OCI-LY1 (cell line): ENCODE measurements around the gene UCMA.

ENCODE experiments used
- H2AFZ ChIP-seq: fragments of 200-600 bp; sonication (generic), shearing (Covaris generic); 2 replicates; pipeline ENCODE4 v1.6.0; 2014; ENCODE audit warnings: antibody characterized with exemption, mild to moderate bottlenecking, low read length
- H3F3A ChIP-seq: fragments of 200-600 bp; sonication (generic), shearing (Covaris generic); 2 replicates; pipeline ENCODE4 v1.6.0; 2014; ENCODE audit warnings: mild to moderate bottlenecking, antibody characterized with exemption, low read length, moderate library complexity; ENCODE audit not compliant: insufficient read depth
- H3K27ac ChIP-seq: fragments of 200-600 bp; sonication (generic); 2 replicates; pipeline ENCODE4 v1.5.1; 2014; ENCODE audit warnings: low read length, mixed run types, mild to moderate bottlenecking, low read depth; ENCODE audit not compliant: poor library complexity, severe bottlenecking
- H3K27me3 ChIP-seq: fragments of 200-600 bp; sonication (generic); 2 replicates; pipeline ENCODE4 v1.6.0; 2014; ENCODE audit warnings: antibody characterized with exemption, mild to moderate bottlenecking, low read length, moderate library complexity; ENCODE audit not compliant: insufficient read depth
- H3K36me3 ChIP-seq: fragments of 200-600 bp; sonication (generic); 2 replicates; pipeline ENCODE4 v1.6.1; 2014; ENCODE audit warnings: mild to moderate bottlenecking, antibody characterized with exemption, low read length, moderate library complexity, mixed read lengths; ENCODE audit not compliant: insufficient read depth
- H3K4me1 ChIP-seq: fragments of 200-600 bp; sonication (generic); 2 replicates; pipeline ENCODE4 v1.5.1; 2014; ENCODE audit warnings: mild to moderate bottlenecking, low read length, moderate library complexity; ENCODE audit not compliant: insufficient read depth, severe bottlenecking
- H3K4me2 ChIP-seq: fragments of 200-600 bp; sonication (generic), shearing (Covaris generic); 2 replicates; pipeline ENCODE4 v1.6.1; 2014; ENCODE audit warnings: low read length
- H3K4me3 ChIP-seq: fragments of 200-600 bp; sonication (generic); 2 replicates; pipeline ENCODE4 v1.5.1; 2014; ENCODE audit warnings: low read length, low read depth, mild to moderate bottlenecking, mixed read lengths; ENCODE audit not compliant: poor library complexity, severe bottlenecking
- H3K79me2 ChIP-seq: fragments of 200-600 bp; shearing (Covaris generic); 2 replicates; pipeline ENCODE4 v1.6.1; 2016; ENCODE audit warnings: mixed run types, low read length, mixed read lengths; ENCODE audit not compliant: insufficient read depth
- H3K9ac ChIP-seq: fragments of 200-600 bp; sonication (generic), shearing (Covaris generic); 2 replicates; pipeline ENCODE4 v1.6.1; 2014; ENCODE audit warnings: mild to moderate bottlenecking, low read length, mixed read lengths
- H3K9me2 ChIP-seq: fragments of 200-600 bp; sonication (generic), shearing (Covaris generic); 2 replicates; pipeline ENCODE4 v1.6.1; 2014; ENCODE audit warnings: low read depth, mild to moderate bottlenecking, low read length, mixed read lengths
- H3K9me3 ChIP-seq: fragments of 200-600 bp; shearing (Covaris generic); 2 replicates; pipeline ENCODE4 v1.6.1; 2014; ENCODE audit warnings: low read length, mixed read lengths
- H4K20me1 ChIP-seq: fragments of 200-600 bp; sonication (generic), shearing (Covaris generic); 2 replicates; pipeline ENCODE4 v1.6.0; 2016; ENCODE audit warnings: mild to moderate bottlenecking, low read length; ENCODE audit not compliant: insufficient read depth
- EZH2 ChIP-seq: fragments of 200-600 bp; sonication (generic), shearing (Covaris generic); IDR thresholded peaks from 2 replicates; pipeline ENCODE4 v1.8.0; 2017; ENCODE audit warnings: borderline replicate concordance, mixed run types, mild to moderate bottlenecking, antibody characterized with exemption, low read length, moderate library complexity, mixed read lengths
- TF ChIP-seq, protein P1 (sequence below): fragments of 200-600 bp; sonication (generic), shearing (Covaris generic); IDR thresholded peaks from 2 replicates; pipeline ENCODE4 v1.5.1; 2017; ENCODE audit warnings: mild to moderate bottlenecking, antibody characterized with exemption, low read length, moderate library complexity, mixed read lengths

UCMA gene

GRCh38 chr10:13225601-13226000 lies 8.6 kb downstream of the UCMA start:
- H3K9me3 ChIP-seq: no peaks in the 10 kb centered on the region
- H3K79me2 ChIP-seq: no peaks in the 10 kb centered on the region
- H3K9ac ChIP-seq: no peak overlapping the region
- TF ChIP-seq EZH2: no peak
- TF ChIP-seq, protein P1, sequence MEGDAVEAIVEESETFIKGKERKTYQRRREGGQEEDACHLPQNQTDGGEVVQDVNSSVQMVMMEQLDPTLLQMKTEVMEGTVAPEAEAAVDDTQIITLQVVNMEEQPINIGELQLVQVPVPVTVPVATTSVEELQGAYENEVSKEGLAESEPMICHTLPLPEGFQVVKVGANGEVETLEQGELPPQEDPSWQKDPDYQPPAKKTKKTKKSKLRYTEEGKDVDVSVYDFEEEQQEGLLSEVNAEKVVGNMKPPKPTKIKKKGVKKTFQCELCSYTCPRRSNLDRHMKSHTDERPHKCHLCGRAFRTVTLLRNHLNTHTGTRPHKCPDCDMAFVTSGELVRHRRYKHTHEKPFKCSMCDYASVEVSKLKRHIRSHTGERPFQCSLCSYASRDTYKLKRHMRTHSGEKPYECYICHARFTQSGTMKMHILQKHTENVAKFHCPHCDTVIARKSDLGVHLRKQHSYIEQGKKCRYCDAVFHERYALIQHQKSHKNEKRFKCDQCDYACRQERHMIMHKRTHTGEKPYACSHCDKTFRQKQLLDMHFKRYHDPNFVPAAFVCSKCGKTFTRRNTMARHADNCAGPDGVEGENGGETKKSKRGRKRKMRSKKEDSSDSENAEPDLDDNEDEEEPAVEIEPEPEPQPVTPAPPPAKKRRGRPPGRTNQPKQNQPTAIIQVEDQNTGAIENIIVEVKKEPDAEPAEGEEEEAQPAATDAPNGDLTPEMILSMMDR: no peak
- no peak overlapping the region for H3K4me3 ChIP-seq
- no peaks in the 10 kb centered on the region for H3K9me2 ChIP-seq
- no peak overlapping the region for H2AFZ ChIP-seq
- H3K4me2 ChIP-seq: no peak overlapping the region
- no peaks in the 10 kb centered on the region for H3K27me3 ChIP-seq
- H4K20me1 ChIP-seq: no peaks in the 10 kb centered on the region
- no peaks in the 10 kb centered on the region for H3F3A ChIP-seq
- no peaks in the 10 kb centered on the region for H3K36me3 ChIP-seq
- no peak overlapping the region for H3K27ac ChIP-seq
- H3K4me1 ChIP-seq: no peaks in the 10 kb centered on the region

- Histone ChIP-seq H3K4me1 (no peaks in the 10 kb centered on the region), H3K9me2 (no peaks in the 10 kb centered on the region), H4K20me1 (no peaks in the 10 kb centered on the region), H3K36me3 (no peaks in the 10 kb centered on the region), H3K27me3 (no peaks in the 10 kb centered on the region), H3K79me2 (no peaks in the 10 kb centered on the region), H3K4me2 (no peak overlapping the region), H3K9me3 (no peaks in the 10 kb centered on the region), H3K27ac (no peak overlapping the region), H2AFZ (no peak overlapping the region), H3K9ac (no peak overlapping the region), H3F3A (no peaks in the 10 kb centered on the region), H3K4me3 (no peak overlapping the region)
- TF ChIP-seq, protein P1: no peak
- TF ChIP-seq EZH2: no peak
Measured at GRCh38 chr10:13224210-13224995, 9.8 kb downstream of the UCMA start.

- no peaks in the 10 kb centered on the region for H3K36me3 ChIP-seq
- H3K27ac ChIP-seq: no peak overlapping the region
- H2AFZ ChIP-seq: no peak overlapping the region
- H3K4me3 ChIP-seq: no peak overlapping the region
- H3K27me3 ChIP-seq: no peaks in the 10 kb centered on the region
- no peaks in the 10 kb centered on the region for H3K9me2 ChIP-seq
- H4K20me1 ChIP-seq: no peaks in the 10 kb centered on the region
- no peak overlapping the region for H3K9ac ChIP-seq
- no peaks in the 10 kb centered on the region for H3K4me1 ChIP-seq
- H3K9me3 ChIP-seq: no peaks in the 10 kb centered on the region
- TF ChIP-seq, protein P1: no peak
- no peaks in the 10 kb centered on the region for H3K79me2 ChIP-seq
- no peaks in the 10 kb centered on the region for H3F3A ChIP-seq
- H3K4me2 ChIP-seq: no peak overlapping the region
Measured at GRCh38 chr10:13223241-13223640, 10.9 kb downstream of the UCMA start.
